T1000 (cell line): ENCODE data around the gene TMPRSS5.
"Not testable (repeated sequence)": the region's sequence is repeated elsewhere in the genome, so short reads cannot be mapped to it uniquely, and the experiment has no call there.

Experiments used
- DNase-seq: peaks from one replicate; lab custom pipeline; 2025; ENCODE audit warnings: mixed read lengths; lab: John Stamatoyannopoulos, UW

TMPRSS5 gene

DNA sequence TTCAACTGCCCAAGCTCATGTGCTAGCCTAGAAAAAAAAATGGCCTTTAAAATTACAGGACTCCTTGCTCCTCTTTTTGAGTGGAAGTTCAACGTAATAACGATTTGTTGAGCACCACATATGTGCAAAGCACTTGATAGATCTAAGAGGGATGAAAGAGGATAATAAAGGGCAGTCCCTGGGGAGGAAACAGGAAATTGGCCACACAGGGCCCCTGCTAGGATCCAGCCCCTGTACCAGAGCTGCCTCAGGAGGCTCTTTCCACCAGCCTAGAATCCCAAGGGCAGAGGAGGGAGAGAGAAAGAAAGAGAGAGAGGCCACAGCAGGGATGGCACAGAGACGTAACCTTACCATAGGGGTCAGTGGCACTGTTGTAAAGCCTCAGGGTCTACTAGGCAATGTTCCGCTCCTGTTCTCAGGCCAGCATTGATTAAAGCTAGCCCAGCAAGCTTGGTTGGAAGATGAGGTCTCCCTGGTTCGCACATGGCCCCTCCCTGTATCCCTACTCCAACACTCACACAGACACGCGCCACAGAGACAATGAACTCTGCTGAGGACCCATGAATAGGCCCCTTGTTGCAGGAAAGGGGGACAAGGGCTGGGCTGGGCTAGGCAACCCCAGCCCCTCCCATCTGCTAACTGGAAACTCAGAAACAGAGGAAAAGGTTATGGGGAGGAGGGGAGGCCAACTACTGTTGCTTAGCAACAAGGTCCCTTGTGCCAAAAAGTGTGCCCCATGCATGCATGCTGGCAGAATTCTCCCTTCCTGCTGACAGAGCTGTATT, at the start of gene TMPRSS5:
Gene TMPRSS5, minus strand, starts transcription at position 438 of the 785 bp plus-strand sequence. Its CDS starts 84 bp downstream, at position 354.
- no peak for DNase-seq

DNA sequence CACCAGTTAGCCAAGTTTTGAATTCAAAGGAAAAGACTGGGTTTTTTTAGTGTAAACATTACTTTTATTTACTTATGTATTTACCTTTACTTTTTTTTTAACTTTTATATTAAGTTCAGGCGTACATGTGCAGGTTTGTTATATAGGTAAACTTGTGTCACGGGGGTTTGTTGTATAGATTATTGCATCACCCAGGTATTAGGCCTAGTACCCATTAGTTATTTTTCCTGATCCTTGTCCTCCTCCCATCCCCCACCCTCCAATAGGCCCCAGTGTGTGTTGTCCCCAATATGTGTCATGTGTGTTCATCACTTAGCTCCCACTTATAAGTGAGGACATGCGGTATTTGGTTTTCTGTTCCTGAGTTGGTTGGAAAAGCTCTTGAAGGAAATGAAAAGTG, 46.8 kb upstream of the TMPRSS5 start:
- DNase-seq: no peak

DNA sequence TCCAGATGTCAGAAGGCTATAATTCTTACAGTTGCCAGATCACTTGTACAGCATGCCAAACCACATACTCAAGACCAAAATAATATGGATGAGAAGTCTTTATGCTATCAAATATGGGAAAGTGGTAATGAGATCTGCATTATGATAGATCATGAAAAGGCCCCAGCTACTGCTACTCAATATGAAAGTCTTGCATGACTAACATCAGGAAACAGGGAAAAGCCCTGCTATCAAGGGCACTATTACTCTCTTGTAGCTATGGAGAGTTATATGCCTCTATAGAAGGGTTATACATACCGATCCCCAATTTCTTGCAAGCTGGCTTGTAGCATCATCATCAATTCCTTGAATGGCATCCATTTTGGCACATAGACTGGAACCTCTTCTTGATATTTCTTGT, 30.2 kb upstream of the TMPRSS5 start:
- DNase-seq: no peak

DNA sequence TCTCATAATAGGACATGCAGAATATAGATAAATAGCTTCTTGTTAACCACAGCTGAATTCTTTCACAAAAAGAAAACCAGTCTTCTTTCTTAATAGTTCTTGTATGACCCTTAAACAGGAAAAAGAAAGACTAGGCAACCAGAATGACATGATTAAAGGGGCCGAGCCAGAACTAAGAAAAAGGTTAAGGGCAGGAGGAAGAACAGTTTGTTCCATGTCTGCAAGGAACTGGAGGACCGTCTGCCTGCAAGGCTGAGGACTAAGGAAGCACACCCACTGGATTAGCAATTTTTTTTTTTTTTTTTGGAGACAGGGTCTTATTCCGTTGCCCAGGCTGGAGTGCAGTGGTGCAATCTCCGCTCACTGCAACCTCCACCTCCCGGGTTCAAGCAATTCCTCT, 26.0 kb upstream of the TMPRSS5 start:
- no peak for DNase-seq

DNA sequence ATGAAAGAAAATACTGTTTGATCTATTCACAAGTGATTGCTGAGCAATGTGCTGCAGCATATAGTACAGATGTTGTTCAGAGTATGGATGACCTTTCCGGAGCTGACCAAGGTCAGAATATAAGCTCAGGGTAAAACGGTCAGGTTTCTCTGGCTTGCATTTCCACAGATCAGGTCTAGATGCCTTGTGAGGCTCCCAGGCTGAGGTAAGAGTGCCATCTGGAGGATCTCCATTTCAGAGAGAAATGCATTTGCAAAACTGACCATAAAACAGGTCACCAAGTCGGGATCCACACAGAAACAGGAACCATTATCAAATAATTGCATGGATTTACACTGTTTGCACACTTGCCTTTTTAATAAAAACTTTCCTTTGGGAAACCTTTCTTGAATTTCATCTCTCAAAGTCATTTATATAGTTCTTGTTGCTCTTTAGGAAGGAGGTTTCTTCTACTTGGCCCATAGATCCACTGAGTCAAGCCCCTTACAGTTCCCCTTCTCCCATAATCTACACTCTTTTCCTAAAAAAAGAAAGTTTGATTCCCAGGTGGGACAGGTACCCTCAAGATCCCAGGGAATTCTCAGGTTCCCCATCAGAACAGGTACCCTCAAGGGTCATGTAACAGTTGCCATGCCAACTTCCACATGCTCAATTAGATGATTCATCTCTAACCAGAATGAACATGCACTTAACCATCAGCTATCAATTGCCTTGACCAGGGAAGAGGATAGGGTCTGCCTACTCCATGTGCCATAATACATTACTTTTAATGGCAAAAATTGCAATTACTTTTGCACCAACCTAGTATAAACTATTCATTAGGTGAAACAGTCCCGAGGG, 25.0 kb upstream of the TMPRSS5 start:
- peak; percentile 1 for DNase-seq

DNA sequence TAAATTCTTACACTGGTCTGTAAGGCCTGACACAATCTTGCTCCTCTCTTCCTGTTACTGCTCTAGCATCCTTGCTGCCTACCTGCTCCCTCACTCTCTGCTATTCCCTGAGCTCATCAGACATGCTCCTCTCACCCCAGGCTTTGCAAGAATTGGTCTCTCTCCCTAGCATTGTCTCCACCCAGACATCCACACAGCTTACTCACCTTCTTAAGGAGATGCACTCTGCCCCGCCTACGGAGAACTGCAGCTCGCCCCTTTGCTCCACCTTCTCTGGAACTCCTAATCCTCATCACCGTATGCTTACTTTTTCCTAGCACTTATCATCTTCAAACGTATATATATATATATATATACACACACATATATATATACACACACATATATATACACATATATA, 23.3 kb upstream of the TMPRSS5 start:
- DNase-seq: no peak

DNA sequence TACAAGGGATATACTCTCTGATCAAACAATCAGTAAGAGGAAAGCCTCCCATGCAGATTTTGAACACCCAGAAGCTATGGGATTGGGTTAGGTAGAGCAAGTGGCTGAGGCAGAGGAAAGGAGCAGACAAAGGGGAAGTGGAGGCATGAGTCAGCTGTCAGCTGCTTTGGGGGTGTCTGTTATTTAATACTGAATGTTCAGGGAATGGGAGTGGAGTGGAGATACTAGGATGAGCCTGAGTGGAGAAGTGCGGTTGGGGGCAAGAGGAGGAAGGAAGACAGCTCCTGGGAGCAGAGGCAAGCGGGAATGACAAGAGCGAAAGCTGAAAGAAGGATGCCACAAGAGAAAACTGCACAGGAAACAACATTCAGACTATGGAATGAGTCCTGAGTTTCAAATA, 22.7 kb upstream of the TMPRSS5 start:
- DNase-seq: no peak

DNA sequence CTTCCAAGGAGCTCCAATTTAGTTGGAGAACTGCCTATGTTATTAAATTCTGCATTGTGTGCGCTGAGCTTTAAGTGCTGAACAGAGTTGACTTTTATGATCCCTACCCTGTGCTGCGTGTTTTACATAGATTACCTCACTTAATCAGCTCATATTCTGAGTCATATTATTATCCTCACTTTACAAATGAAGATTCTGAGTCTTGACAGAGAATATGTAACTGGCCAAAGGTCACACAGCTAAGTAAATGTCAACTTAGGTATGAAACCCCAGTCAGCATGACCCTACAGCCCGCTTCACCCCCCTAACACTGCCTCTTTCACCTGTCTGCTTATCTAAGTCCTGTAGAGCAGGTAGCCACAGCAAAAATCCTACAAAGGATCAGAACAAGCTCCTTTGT, 19.8 kb upstream of the TMPRSS5 start:
- no peak for DNase-seq

DNA sequence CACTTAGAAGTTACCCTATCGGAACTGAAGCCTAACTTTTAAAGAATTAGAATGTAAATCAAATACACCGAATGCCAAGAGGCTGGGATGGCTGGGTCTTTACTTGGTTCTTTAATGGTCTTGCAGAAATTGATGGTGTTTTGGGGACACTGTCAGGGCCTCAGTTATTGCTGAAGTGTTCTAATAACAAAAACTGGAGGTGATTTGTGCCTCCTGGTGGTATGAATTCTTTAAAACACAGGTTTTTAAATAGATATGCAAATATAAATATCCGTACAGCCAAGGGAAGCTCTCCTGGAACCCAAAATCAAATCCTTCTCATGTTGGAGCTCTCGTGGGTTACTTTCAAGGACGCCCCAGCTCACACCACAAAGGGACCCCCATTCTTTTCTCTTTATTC, 19.3 kb upstream of the TMPRSS5 start:
- no peak for DNase-seq

DNA sequence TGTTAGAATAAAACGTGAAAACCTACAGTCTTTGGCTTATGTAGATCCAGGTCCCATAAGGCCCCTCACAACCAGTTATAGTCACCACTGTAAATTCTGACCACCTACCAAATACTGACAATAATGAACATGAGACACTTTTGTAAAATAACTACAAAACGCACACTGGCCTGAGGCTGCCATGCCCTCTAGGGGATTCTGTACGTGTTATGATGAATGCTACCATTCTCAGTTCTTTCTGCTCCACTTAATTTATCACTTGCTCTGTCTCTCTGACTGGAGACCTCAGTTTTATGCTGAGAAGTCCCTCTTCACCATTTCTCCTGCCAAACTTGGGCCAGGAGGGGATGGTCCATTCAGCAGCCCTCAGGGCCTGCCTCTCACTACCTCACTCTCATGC, 18.7 kb upstream of the TMPRSS5 start:
- DNase-seq: no peak

DNA sequence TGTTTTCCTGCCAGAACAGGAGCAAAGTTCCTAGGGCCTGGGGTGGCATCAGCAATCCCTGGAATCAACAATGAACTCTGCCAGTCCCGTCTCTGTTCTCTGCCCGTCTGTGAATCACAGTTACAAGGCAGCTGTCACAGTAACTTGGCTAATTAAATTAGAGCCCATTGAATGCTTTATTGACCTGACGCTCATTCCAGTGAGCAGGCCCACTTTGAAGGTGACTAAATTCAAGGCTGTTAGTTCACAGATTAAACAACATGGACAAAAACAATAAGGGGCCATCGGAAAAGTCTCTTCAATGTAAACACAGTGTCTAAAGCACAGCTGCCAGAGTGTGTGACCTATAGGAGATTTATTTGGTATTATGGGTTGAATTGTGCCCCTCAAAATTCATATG, 17.7 kb upstream of the TMPRSS5 start:
- DNase-seq: no peak

DNA sequence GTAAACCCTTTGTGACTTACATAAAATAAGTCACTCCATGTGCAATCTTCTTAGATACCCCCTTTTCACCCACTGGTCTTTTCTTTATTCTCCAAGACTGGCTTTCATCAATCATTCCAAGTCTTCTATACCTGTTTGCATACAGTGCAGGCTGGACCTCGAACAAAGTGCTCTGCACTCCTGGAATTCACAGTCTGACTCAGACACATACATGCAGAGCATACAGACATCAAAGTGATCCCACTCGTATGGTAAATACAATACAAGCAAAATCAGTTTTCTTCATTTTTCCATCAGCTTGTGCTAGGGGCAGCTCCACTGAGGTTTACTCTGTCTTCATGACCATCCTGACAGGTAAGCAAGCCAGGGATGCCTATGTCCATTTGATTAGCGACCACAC, 16.8 kb upstream of the TMPRSS5 start:
- no peak for DNase-seq

DNA sequence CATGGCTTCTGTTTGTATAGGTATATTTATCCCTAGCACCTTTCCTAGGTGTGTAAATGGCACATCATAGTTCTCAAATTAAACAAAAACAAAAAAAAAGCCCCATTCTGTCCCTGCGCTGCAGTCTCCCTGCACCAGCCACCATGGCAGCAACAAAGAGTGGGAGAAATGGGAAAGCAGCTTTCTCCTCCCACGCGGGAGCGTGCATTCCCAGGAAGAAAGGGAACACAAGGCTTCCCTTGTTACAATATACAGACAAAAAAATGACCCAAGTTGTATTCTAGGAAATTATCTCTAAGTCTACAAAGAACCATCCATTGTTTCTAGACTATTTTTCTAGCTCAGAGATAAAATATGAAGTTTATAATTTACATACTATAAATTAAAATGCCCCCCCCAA, 16.1 kb upstream of the TMPRSS5 start:
- DNase-seq: no peak

DNA sequence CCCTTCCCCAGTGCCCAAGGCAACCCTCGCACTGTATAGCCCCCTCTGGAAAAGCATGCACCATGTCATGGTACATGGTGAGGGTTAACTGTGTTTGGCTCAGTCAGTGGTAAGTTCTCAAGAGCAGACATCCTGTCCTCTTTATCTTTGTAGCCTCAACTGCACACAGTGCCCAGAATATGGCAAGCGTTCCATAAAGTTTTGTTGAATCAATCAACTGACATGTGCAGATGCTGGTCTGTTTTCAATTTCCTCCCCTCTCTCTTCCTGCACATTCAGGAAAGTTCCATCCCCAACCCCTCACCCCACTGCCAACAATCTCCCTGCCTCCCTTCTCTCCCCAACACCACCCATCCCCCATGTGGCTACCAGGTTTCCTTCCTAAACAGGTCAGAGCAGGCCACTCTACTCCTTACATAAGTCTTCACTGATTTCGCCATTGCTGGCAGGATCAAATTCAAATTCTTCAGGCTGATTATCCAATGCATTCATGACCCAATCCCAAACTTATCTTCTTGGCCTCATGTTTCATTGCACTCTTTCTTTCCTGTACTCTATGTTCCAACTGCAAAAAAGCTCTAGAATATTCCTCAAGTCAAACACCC, 15.5 kb upstream of the TMPRSS5 start:
- DNase-seq: no peak

DNA sequence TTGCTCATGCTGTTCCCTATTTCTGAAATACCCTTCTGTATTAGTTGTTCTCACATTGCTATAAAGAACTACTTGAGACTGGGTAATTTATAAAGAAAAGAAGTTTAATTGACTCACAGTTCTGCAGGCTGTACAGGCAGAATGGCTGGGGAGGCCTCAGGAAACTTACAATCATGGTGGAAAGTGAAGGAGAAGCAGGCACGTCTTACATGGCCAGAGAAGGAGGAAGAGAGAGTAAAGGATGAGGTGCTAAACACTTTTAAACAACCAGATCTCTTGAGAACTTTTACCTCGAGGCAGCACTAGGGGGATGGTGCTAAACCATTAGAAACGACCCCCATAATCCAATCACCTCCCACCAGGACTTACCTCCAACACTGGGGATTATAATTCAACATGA, 14.4 kb upstream of the TMPRSS5 start:
- not testable (repeated sequence) for DNase-seq

DNA sequence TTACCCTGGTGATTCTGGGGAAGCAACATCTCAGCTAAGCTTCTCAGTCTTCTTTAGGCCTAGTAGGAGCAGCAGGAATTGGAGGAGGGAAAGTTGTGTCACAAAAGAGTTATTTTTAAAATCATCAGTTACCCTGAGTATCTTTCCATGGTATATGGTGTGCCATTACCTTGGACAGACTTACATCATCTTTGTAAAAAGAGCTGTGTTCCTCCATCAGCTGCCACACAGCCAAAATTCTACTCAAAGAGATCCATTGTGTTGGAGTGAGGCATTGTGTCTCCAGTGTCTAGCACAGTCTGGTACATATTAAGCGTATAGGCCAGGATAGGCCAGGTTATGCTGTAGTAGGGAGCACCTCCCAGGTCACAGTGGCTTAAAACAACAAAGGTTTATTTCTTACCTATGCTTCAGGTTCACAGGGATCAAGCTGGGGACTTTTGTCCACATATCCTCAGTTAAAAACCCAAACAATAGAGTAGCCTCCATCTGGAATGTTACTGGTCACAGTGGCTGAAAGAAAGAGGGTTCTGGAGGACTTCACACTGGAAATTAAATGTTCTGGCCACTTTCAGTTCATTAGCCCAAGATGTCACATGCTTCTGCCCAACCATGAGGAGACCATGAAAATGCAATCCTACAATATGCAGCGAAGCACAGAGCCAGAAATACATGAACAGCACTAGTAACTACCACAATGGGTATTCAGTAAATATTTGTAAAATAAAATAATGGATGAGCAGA, 9.9 kb upstream of the TMPRSS5 start:
- no peak for DNase-seq

DNA sequence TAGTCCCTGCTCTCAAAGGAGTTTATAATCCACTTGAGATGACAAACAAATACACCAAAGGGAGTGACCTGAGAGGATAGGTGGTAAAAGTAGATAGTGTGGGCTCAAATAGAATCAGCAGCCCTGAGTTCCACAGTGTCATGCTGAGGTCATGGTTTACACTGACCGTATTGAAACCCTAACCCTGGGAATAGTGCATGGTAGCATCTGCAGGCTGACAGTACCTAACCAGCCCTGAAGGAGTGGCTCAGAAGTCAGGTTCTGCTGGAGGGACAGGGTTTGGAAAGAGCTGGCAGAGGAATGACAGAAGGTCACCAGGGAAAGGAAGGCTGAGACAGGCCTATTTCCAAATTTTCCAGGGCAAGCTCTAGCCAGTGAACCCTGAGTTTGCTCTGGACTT, 9.2 kb upstream of the TMPRSS5 start:
- DNase-seq: no peak

DNA sequence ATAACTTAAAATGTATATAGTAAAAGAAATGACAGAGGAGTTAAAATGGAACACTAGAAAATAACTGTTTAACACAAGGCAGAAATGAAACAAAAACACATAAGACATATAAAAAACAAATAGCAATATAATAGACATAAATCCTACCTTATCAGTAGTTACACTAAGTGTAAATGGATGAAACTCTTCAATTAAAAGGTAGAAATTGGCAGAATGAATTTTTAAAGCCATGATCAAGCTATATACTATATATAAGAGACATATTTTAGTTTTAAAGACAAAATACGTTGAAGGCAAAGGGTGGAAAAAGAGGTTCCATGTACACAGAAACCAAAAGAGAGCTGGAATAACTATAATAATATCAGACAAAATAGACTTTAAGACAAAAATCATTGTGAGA, 4.9 kb upstream of the TMPRSS5 start:
- no peak for DNase-seq

DNA sequence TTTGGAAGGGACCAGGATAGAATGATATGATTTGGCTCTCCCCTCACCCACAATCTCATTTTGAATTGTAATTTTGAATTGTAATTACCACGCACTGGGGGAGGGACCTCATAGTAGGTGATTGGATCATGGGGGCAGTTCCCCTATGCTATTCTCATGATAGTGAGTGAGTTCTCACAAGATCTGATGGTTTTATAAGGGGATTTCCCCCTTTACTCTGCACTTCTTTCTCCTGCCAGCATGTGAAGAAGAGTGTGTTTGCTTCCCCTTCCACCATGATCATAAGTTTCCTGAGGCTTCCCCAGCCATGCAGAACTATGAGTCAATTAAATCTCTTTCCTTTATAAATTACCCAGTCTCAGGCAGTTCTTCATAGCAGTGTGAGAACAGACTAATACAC, 2.6 kb downstream of the TMPRSS5 start:
- not testable (repeated sequence) for DNase-seq

DNA sequence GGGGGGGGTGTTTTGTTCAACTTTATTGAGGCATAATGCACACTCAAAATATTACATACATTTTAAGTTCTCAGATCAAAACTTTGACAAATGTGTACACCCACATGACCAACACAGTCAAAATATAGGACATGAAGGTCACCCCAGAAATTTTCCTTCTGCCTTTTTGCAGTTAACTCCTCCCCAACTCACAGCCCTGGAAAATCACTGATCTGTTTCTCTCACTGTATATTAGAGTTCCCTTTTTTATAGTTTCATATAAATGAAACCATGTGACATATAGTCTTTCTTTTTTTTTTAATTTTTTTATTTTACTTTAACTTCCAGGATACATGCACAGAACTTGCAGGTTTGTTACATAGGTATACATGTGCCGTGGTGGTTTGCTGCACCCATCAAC, 4.6 kb downstream of the TMPRSS5 start:
- DNase-seq: no peak

DNA sequence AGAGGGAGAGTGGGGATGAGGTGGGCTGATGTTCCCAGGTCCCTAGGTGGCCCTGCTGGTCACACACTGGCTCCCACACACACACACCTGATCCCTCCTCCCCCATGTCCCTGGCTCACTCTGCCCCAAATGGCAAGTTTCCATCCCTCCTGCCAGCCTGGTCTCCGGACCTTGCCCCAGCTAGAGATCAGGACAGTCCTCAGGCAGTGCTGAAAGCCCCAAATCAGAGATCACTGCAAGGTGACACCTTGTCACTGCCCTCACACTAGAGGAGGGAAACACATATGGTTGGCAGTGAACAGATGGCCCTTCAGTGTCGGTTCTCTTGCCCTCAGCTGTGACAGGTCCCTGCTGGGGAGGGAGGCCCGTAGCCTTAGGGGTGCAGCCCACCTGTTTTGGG, 7.6 kb downstream of the TMPRSS5 start:
- no peak for DNase-seq

DNA sequence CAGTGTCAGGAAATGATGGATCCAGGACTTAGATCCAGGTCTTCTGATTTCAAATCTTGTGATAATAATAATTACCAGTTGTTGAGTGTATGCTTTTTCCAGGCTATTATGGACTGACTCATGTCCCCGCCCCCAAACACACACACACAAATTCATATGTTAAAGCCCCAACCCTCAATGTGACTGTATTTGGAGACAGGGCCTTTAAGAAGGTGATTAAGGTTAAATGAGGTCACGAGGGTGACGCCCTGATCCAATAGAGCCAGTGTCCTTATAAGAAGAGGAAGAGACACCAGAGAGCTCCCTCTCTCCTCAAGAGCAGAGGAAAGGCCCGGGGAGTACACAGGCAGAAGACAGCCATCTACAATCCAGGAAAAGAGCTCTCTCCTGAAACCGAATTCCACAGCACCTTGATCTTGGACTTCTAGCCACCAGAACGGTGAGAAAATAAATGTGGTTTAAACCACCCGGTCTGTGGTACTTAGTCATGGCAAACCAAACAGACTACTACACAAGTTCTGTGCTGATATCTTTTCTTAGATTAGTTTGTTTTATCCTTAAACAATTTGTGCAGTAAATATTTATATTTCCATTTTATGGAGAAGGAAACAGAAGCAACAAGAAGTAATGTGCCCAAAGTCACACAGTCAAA, 8.2 kb downstream of the TMPRSS5 start:
- no peak for DNase-seq
